ENCODE measurements around the gene PRKRIP1.

The PRKRIP1 gene

GRCh38 chr7:102429141-102429899 lies 33.2 kb downstream of the PRKRIP1 start:
- no peaks in the 10 kb centered on the region for H3K9me3 ChIP-seq (ENCODE audit: control insufficient read depth, insufficient read depth, low read length)
- no CpG with 5 or more reads among the region's 10 CpGs for WGBS (ENCODE audit: insufficient coverage, insufficient read length)
- H3K27me3 ChIP-seq (ENCODE audit: control insufficient read depth, insufficient read depth, low read length) = no peaks in the 10 kb centered on the region
- no peak overlapping the region for H3K4me3 ChIP-seq (ENCODE audit: low read length)
- DNase-seq (ENCODE audit: low read depth, low spot score) = no peak
- H3K36me3 ChIP-seq (ENCODE audit: control insufficient read depth, insufficient read depth, low read length) = peaks cover 16% of the 10 kb centered on the region
- peaks cover 4% of the 10 kb centered on the region; the same call in 1 of the 2 replicates for H3K4me1 ChIP-seq (ENCODE audit: control insufficient read depth, insufficient read depth, low read length)
- no peak overlapping the region for H3K27ac ChIP-seq (ENCODE audit: low read length)

- Histone ChIP-seq H3K36me3 (ENCODE audit: control insufficient read depth, insufficient read depth, low read length) (peaks cover 5% of the 10 kb centered on the region), H3K9me3 (ENCODE audit: control insufficient read depth, insufficient read depth, low read length) (no peaks in the 10 kb centered on the region), H3K4me3 (ENCODE audit: low read length) (no peak overlapping the region), H3K27ac (ENCODE audit: low read length) (no peak overlapping the region), H3K27me3 (ENCODE audit: control insufficient read depth, insufficient read depth, low read length) (no peaks in the 10 kb centered on the region), H3K4me1 (ENCODE audit: control insufficient read depth, insufficient read depth, low read length) (peaks cover 8% of the 10 kb centered on the region; the same call in 1 of the 2 replicates)
- no CpG with 5 or more reads among the region's 17 CpGs for WGBS (ENCODE audit: insufficient coverage, insufficient read length)
- no peak for DNase-seq (ENCODE audit: low read depth, low spot score)
Measured at GRCh38 chr7:102431617-102432298, 35.6 kb downstream of the PRKRIP1 start.

- Histone ChIP-seq H3K9me3 (ENCODE audit: control insufficient read depth, insufficient read depth, low read length) (no peaks in the 10 kb centered on the region), H3K36me3 (ENCODE audit: control insufficient read depth, insufficient read depth, low read length) (peaks cover 4% of the 10 kb centered on the region; the same call in 1 of the 2 replicates), H3K27me3 (ENCODE audit: control insufficient read depth, insufficient read depth, low read length) (no peaks in the 10 kb centered on the region), H3K27ac (ENCODE audit: low read length) (no peak overlapping the region), H3K4me1 (ENCODE audit: control insufficient read depth, insufficient read depth, low read length) (peaks cover 8% of the 10 kb centered on the region; the same call in 1 of the 2 replicates), H3K4me3 (ENCODE audit: low read length) (peak overlapping the region; percentile 98; the same call in 1 of the 2 replicates)
- WGBS (ENCODE audit: insufficient coverage, insufficient read length) = no CpG with 5 or more reads among the region's 27 CpGs
- DNase-seq (ENCODE audit: low read depth, low spot score) = no peak
Measured at GRCh38 chr7:102432442-102433218, 36.5 kb downstream of the PRKRIP1 start.

GRCh38 chr7:102433219-102434038 lies 37.3 kb downstream of the PRKRIP1 start, which contains the start of gene ORAI2:
Gene ORAI2 (plus strand): TSS chr7:102433575. CDS start chr7:102438957, 5,382 bp downstream.
- Histone ChIP-seq H3K4me3 (ENCODE audit: low read length) (peak within 1 kb of the TSS; percentile 98), H3K4me1 (ENCODE audit: control insufficient read depth, insufficient read depth, low read length) (peaks cover 8% of the 10 kb centered on the region; the same call in 1 of the 2 replicates), H3K9me3 (ENCODE audit: control insufficient read depth, insufficient read depth, low read length) (no peaks in the 10 kb centered on the region), H3K27ac (ENCODE audit: low read length) (no peak within 1 kb of the TSS), H3K36me3 (ENCODE audit: control insufficient read depth, insufficient read depth, low read length) (peaks cover 4% of the 10 kb centered on the region; the same call in 1 of the 2 replicates), H3K27me3 (ENCODE audit: control insufficient read depth, insufficient read depth, low read length) (no peaks in the 10 kb centered on the region)
- no CpG with 5 or more reads among the region's 90 CpGs for WGBS (ENCODE audit: insufficient coverage, insufficient read length)
- DNase-seq (ENCODE audit: low read depth, low spot score) = no peak

GRCh38 chr7:102434039-102434486 lies 37.9 kb downstream of the PRKRIP1 start:
- Histone ChIP-seq H3K4me1 (ENCODE audit: control insufficient read depth, insufficient read depth, low read length) (peaks cover 8% of the 10 kb centered on the region; the same call in 1 of the 2 replicates), H3K27ac (ENCODE audit: low read length) (no peak overlapping the region)
- WGBS (ENCODE audit: insufficient coverage, insufficient read length) = no CpG with 5 or more reads among the region's 9 CpGs

GRCh38 chr7:102436118-102436517 lies 40.0 kb downstream of the PRKRIP1 start:
- Histone ChIP-seq H3K36me3 (ENCODE audit: control insufficient read depth, insufficient read depth, low read length) (peaks cover 8% of the 10 kb centered on the region; the same call in 1 of the 2 replicates), H3K4me3 (ENCODE audit: low read length) (no peak overlapping the region), H3K4me1 (ENCODE audit: control insufficient read depth, insufficient read depth, low read length) (peaks cover 6% of the 10 kb centered on the region; the same call in 1 of the 2 replicates), H3K9me3 (ENCODE audit: control insufficient read depth, insufficient read depth, low read length) (no peaks in the 10 kb centered on the region), H3K27ac (ENCODE audit: low read length) (no peak overlapping the region), H3K27me3 (ENCODE audit: control insufficient read depth, insufficient read depth, low read length) (no peaks in the 10 kb centered on the region)
- DNase-seq (ENCODE audit: low read depth, low spot score) = no peak
- WGBS (ENCODE audit: insufficient coverage, insufficient read length) = no CpG with 5 or more reads among the region's 10 CpGs

More at GRCh38 chr7:102434039-102434486, 37.9 kb downstream of the PRKRIP1 start:
- DNase-seq (ENCODE audit: low read depth, low spot score) = no peak
- H3K36me3 ChIP-seq (ENCODE audit: control insufficient read depth, insufficient read depth, low read length) = peaks cover 7% of the 10 kb centered on the region; the same call in 1 of the 2 replicates
- no peaks in the 10 kb centered on the region for H3K27me3 ChIP-seq (ENCODE audit: control insufficient read depth, insufficient read depth, low read length)
- H3K4me3 ChIP-seq (ENCODE audit: low read length) = peak overlapping the region; percentile 98; the same call in 1 of the 2 replicates
- H3K9me3 ChIP-seq (ENCODE audit: control insufficient read depth, insufficient read depth, low read length) = no peaks in the 10 kb centered on the region

- no CpG with 5 or more reads among the region's 17 CpGs for WGBS (ENCODE audit: insufficient coverage, insufficient read length)
- no peak overlapping the region for H3K4me3 ChIP-seq (ENCODE audit: low read length)
- DNase-seq (ENCODE audit: low read depth, low spot score) = no peak
- H3K36me3 ChIP-seq (ENCODE audit: control insufficient read depth, insufficient read depth, low read length) = peaks cover 8% of the 10 kb centered on the region; the same call in 1 of the 2 replicates
- no peaks in the 10 kb centered on the region for H3K27me3 ChIP-seq (ENCODE audit: control insufficient read depth, insufficient read depth, low read length)
- no peak overlapping the region for H3K27ac ChIP-seq (ENCODE audit: low read length)
- H3K4me1 ChIP-seq (ENCODE audit: control insufficient read depth, insufficient read depth, low read length) = no peaks in the 10 kb centered on the region
- H3K9me3 ChIP-seq (ENCODE audit: control insufficient read depth, insufficient read depth, low read length) = no peaks in the 10 kb centered on the region
Measured at GRCh38 chr7:102439963-102440795, 44.0 kb downstream of the PRKRIP1 start.

- H3K4me1 ChIP-seq (ENCODE audit: control insufficient read depth, insufficient read depth, low read length) = no peaks in the 10 kb centered on the region
- H3K27me3 ChIP-seq (ENCODE audit: control insufficient read depth, insufficient read depth, low read length) = no peaks in the 10 kb centered on the region
- H3K36me3 ChIP-seq (ENCODE audit: control insufficient read depth, insufficient read depth, low read length) = peaks cover 6% of the 10 kb centered on the region; the same call in 1 of the 2 replicates
- no peak for DNase-seq (ENCODE audit: low read depth, low spot score)
- no peak overlapping the region for H3K27ac ChIP-seq (ENCODE audit: low read length)
- WGBS (ENCODE audit: insufficient coverage, insufficient read length) = no CpG with 5 or more reads among the region's 17 CpGs
- H3K9me3 ChIP-seq (ENCODE audit: control insufficient read depth, insufficient read depth, low read length) = no peaks in the 10 kb centered on the region
- H3K4me3 ChIP-seq (ENCODE audit: low read length) = no peak overlapping the region
Measured at GRCh38 chr7:102444961-102445673, 49.0 kb downstream of the PRKRIP1 start.
